Hepatocyte (in vitro differentiated cells): ENCODE results near the gene UGT2B17. TPM values are rescaled to one million over a fixed set of nuclear protein-coding genes. Genes with fewer than 3 reads are reported as not detected.
"Not testable (repeated sequence)": the region's sequence is repeated elsewhere in the genome, so short reads cannot be mapped to it uniquely, and the experiment has no call there.

Source experiments
- DNase-seq: peaks from one replicate; pipeline ENCODE4 v3.0.0-alpha.2; 2016; ENCODE audit warnings: low spot score
- H2AFZ ChIP-seq: fragments of 200-600 bp; sonication (generic); 2 replicates; pipeline ENCODE4 v1.6.0; 2016; ENCODE audit warnings: antibody characterized with exemption, mild to moderate bottlenecking
- H3K27ac ChIP-seq: fragments of 200-600 bp; sonication (generic); 2 replicates; pipeline ENCODE4 v1.5.1; 2016; ENCODE audit warnings: mild to moderate bottlenecking
- H3K27me3 ChIP-seq: fragments of 200-600 bp; sonication (generic); 2 replicates; pipeline ENCODE4 v1.6.1; 2016
- H3K36me3 ChIP-seq: fragments of 200-600 bp; sonication (generic); replicated peaks from 2 replicates; pipeline ENCODE4 v1.5.1; 2016; ENCODE audit warnings: low read depth; ENCODE audit not compliant: insufficient read depth
- H3K4me1 ChIP-seq: fragments of 200-600 bp; sonication (generic); 2 replicates; pipeline ENCODE4 v1.5.1; 2016; ENCODE audit warnings: mild to moderate bottlenecking, moderate library complexity; ENCODE audit not compliant: insufficient read depth
- H3K4me2 ChIP-seq: fragments of 200-600 bp; sonication (generic); 2 replicates; pipeline ENCODE4 v1.6.0; 2016
- H3K4me3 ChIP-seq: fragments of 200-600 bp; sonication (generic); 2 replicates; pipeline ENCODE4 v1.5.1; 2016; ENCODE audit warnings: mild to moderate bottlenecking
- H3K79me2 ChIP-seq: fragments of 200-600 bp; sonication (generic); 2 replicates; pipeline ENCODE4 v1.6.0; 2017; ENCODE audit warnings: mild to moderate bottlenecking
- H3K9me2 ChIP-seq: fragments of 200-600 bp; sonication (generic); replicated peaks from 2 replicates; pipeline ENCODE4 v1.6.0; 2017; ENCODE audit warnings: mild to moderate bottlenecking; ENCODE audit not compliant: insufficient read depth
- H3K9me3 ChIP-seq: fragments of 200-600 bp; sonication (generic); 2 replicates; pipeline ENCODE4 v1.5.1; 2016; ENCODE audit warnings: low read depth, mild to moderate bottlenecking
- H4K20me1 ChIP-seq: fragments of 200-600 bp; sonication (generic); 2 replicates; pipeline ENCODE4 v1.6.0; 2016; ENCODE audit warnings: mild to moderate bottlenecking; ENCODE audit not compliant: insufficient read depth, poor library complexity, severe bottlenecking
- EZH2 ChIP-seq: fragments of 200-600 bp; sonication (generic); IDR thresholded peaks from 2 replicates; pipeline ENCODE4 v1.6.1; 2016; ENCODE audit warnings: antibody characterized with exemption, mild to moderate bottlenecking, borderline replicate concordance
- EZH2phosphoT487 ChIP-seq: fragments of 200-600 bp; sonication (generic); IDR thresholded peaks from one replicate; pipeline ENCODE4 v1.6.1; 2018; ENCODE audit warnings: antibody characterized with exemption, mild to moderate bottlenecking, low read depth, moderate library complexity; ENCODE audit not compliant: unreplicated experiment, severe bottlenecking
- WGBS: methylation state at CpG from one replicate; pipeline ENCODE4 v1.1.6; 2016; ENCODE audit warnings: low lambda C conversion rate; ENCODE audit errors: missing lambda C conversion rate; 5-methylcytosine and 5-hydroxymethylcytosine counted together
- polyA plus RNA-seq: library from polyadenylated mRNA; unstranded; fragments of >200 nt; fragmentation: Nextera tagmentation; extraction: Ambion mirVana; gene quantifications from 2 replicates; pipeline ENCODE4 v1.2.1, GENCODE V29; 2016
- total RNA-seq: library from RNA; depleted of rRNA; stranded (reverse); fragments of >200 nt; gene quantifications from 2 replicates; pipeline ENCODE4 v1.2.3, GENCODE V29; 2014
- TF ChIP-seq, protein P1 (sequence below): fragments of 200-600 bp; sonication (generic); IDR thresholded peaks from 2 replicates; pipeline ENCODE4 v1.5.1; 2016; ENCODE audit warnings: antibody characterized with exemption, mild to moderate bottlenecking; ENCODE audit not compliant: poor library complexity

UGT2B17 gene
- total and polyA plus RNA-seq, 2 experiments from 2014 or later, result 4.4 to 23.6 TPM

DNA sequence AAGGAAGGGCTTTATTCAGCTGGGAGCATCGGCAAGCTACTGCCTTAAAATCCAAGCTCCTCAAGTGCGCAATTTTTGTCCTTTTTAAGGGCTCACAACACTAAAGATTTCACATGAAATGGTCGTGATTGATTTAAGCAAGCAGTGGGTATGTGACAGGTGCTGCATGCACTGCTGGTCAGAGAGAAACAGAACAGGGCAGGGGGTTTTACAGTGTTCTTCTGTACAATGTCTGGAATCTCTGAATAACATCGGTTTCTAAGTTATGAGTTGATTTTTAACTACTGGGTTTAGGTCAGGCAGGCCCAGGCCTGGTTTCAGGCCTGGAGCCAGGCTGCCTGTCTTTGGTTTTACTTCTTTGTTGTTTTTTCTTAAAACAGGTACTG is 6.0 kb downstream of the UGT2B17 start:
- Histone ChIP-seq H3K27ac (no peak overlapping the region), H3K4me1 (no peaks in the 10 kb centered on the region), H3K4me3 (no peak overlapping the region), H3K79me2 (no peaks in the 10 kb centered on the region), H3K27me3 (no peaks in the 10 kb centered on the region), H3K36me3 (no peaks in the 10 kb centered on the region), H2AFZ (no peak overlapping the region), H3K9me3 (no peaks in the 10 kb centered on the region), H3K4me2 (no peak overlapping the region), H4K20me1 (no peaks in the 10 kb centered on the region), H3K9me2 (no peaks in the 10 kb centered on the region)
- 76% methylated on average over 4 of the region's 4 CpGs for WGBS
- no peak for TF ChIP-seq EZH2
- no peak for TF ChIP-seq EZH2phosphoT487
- TF ChIP-seq, protein P1, sequence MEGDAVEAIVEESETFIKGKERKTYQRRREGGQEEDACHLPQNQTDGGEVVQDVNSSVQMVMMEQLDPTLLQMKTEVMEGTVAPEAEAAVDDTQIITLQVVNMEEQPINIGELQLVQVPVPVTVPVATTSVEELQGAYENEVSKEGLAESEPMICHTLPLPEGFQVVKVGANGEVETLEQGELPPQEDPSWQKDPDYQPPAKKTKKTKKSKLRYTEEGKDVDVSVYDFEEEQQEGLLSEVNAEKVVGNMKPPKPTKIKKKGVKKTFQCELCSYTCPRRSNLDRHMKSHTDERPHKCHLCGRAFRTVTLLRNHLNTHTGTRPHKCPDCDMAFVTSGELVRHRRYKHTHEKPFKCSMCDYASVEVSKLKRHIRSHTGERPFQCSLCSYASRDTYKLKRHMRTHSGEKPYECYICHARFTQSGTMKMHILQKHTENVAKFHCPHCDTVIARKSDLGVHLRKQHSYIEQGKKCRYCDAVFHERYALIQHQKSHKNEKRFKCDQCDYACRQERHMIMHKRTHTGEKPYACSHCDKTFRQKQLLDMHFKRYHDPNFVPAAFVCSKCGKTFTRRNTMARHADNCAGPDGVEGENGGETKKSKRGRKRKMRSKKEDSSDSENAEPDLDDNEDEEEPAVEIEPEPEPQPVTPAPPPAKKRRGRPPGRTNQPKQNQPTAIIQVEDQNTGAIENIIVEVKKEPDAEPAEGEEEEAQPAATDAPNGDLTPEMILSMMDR, result no peak
- no peak for DNase-seq

GRCh38 chr4:68569466-68570121 is 6.5 kb downstream of the UGT2B17 start:
- Histone ChIP-seq H2AFZ (no peak overlapping the region), H3K27ac (no peak overlapping the region), H3K79me2 (no peaks in the 10 kb centered on the region), H3K4me1 (no peaks in the 10 kb centered on the region), H3K9me2 (no peaks in the 10 kb centered on the region), H3K4me3 (no peak overlapping the region), H3K9me3 (no peaks in the 10 kb centered on the region), H3K36me3 (no peaks in the 10 kb centered on the region), H3K27me3 (no peaks in the 10 kb centered on the region), H4K20me1 (no peaks in the 10 kb centered on the region), H3K4me2 (no peak overlapping the region)
- no peak for DNase-seq
- no peak for TF ChIP-seq EZH2
- TF ChIP-seq EZH2phosphoT487, result no peak
- TF ChIP-seq, protein P1, result no peak
- 89% methylated on average over 7 of the region's 7 CpGs for WGBS

GRCh38 chr4:68569036-68569435 is 7.1 kb downstream of the UGT2B17 start:
- not testable (repeated sequence) for H4K20me1 ChIP-seq, H3K4me3 ChIP-seq, H3K36me3 ChIP-seq, H3K9me2 ChIP-seq, H3K27ac ChIP-seq, H3K79me2 ChIP-seq, H3K4me2 ChIP-seq, DNase-seq, H3K27me3 ChIP-seq, H3K4me1 ChIP-seq, H2AFZ ChIP-seq, H3K9me3 ChIP-seq
- WGBS, result 67% methylated on average over 1 of the region's 1 CpG

- WGBS, result 46% methylated on average over 4 of the region's 4 CpGs
- DNase-seq, result not testable (repeated sequence)
Observed at GRCh38 chr4:68568535-68568934, 7.6 kb downstream of the UGT2B17 start.

DNA sequence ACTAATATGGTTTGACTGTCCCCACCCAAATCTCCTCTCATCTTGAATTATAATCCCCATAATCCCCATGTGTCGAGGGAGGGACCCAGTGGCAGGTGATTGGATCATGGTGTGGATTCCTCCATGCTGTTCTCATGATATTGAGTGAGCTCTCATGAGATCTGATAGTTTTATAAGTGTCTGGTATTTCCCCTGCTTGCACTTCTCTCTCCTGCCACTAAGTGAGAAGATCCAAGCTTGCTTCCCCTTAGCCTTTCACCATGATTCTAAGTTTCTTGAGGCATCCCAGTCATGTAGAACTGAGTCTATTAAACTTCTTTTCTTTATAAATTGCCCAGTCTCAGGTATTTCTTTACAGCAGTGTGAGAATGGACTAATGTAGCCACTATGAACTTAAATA is 9.8 kb downstream of the UGT2B17 start:
- not testable (repeated sequence) for H2AFZ ChIP-seq, H3K27ac ChIP-seq

More at GRCh38 chr4:68568535-68568934, 7.6 kb downstream of the UGT2B17 start:
- H3K79me2 ChIP-seq, H3K4me2 ChIP-seq, H4K20me1 ChIP-seq, H3K9me2 ChIP-seq, H3K4me3 ChIP-seq, H3K9me3 ChIP-seq, H3K27me3 ChIP-seq, H3K4me1 ChIP-seq, H2AFZ ChIP-seq, H3K27ac ChIP-seq, H3K36me3 ChIP-seq: not testable (repeated sequence)

DNA sequence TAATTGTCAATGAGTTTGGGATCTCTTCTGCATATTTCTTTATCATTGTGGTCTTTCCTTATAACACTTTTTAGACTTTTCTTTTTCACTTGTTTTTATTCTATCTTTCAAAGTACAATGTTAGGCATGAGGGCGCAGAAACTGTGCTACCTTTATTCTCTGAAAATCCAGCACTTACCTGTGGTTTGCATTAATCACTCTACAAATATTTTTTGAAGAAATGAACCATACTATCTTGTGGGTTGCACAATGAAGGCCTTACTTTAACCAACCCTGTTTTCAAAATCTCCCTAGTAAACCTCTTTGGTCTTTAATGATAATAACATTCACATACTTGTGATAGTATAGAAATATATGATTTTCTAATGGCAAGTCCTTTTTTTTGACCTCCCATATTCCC is 11.0 kb downstream of the UGT2B17 start:
- not testable (repeated sequence) for H3K36me3 ChIP-seq, H2AFZ ChIP-seq, H3K27ac ChIP-seq, H3K4me2 ChIP-seq, H3K27me3 ChIP-seq, H3K79me2 ChIP-seq, H3K4me3 ChIP-seq, H4K20me1 ChIP-seq, DNase-seq, H3K9me2 ChIP-seq, H3K4me1 ChIP-seq, H3K9me3 ChIP-seq
- 94% methylated on average over 1 of the region's 1 CpG for WGBS

More for the DNA sequence above, 9.8 kb downstream of the UGT2B17 start:
- not testable (repeated sequence) for DNase-seq, H3K9me2 ChIP-seq, H3K79me2 ChIP-seq, H4K20me1 ChIP-seq, H3K9me3 ChIP-seq, H3K4me2 ChIP-seq, H3K4me3 ChIP-seq, H3K36me3 ChIP-seq, H3K4me1 ChIP-seq, H3K27me3 ChIP-seq
- WGBS, result 85% methylated on average over 1 of the region's 1 CpG

DNA sequence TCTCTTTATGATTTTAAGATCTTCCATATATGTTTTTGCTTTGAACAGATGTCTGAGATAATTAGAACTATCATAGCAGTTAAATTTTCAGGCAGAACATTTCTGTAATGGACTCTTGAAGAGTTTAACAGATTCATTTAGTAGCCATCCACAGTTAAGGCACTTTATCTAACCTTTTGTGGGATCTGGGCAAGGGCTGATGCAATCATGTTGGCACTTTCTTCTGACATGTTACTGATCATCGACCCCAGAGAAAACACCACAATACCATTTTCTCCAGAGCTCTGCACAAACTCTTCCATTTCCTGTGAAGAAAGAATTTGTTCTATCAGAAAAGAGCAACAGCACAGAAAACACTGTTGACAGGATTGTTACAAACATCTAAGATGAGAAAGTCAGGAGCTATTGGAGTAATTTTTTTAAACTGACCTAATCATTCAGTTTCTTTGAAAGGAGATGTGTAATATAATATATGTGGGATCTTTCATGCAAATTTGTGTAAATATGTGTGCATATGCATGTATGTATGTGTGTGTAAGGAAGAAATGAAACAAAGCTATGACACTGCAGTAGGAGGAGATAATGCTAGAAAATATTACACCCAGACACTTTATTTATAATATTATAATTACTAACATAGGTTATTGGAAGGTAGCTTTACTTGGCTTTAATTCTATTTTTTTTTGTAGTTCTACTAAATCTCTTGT is 15.6 kb downstream of the UGT2B17 start:
- not testable (repeated sequence) for DNase-seq, H3K4me3 ChIP-seq, H3K9me2 ChIP-seq, H3K79me2 ChIP-seq, H3K4me2 ChIP-seq, H2AFZ ChIP-seq, H3K36me3 ChIP-seq, H3K9me3 ChIP-seq, H3K27me3 ChIP-seq, H3K4me1 ChIP-seq, H4K20me1 ChIP-seq, H3K27ac ChIP-seq
- no CpG with 5 or more reads among the region's 1 CpG for WGBS
